Calu3 (cell line): ENCODE measurements around the gene SNAP25. TPM values are rescaled to one million over a fixed set of nuclear protein-coding genes. Genes with fewer than 3 reads are reported as not detected.

ENCODE experiments used
- BruUV-seq: library from RNA; stranded (reverse); fragments of 400-500 nt; replicated peaks from 2 replicates; lab custom pipeline; 2021; lab: Mats Ljungman, UMichigan
- CTCF ChIA-PET: fragments of 300-600 bp; sonication (Branson Sonifier 250); formaldehyde crosslinking; loops from one replicate; lab custom pipeline; 2022; ENCODE audit warnings: antibody characterized with exemption; lab: Charles Lee
- DNase-seq: peaks from one replicate; pipeline ENCODE4 v3.0.0; 2022
- H3K27ac Mint-ChIP-seq: one replicate; pipeline ENCODE4 v1.8.0; 2022; ENCODE audit warnings: mixed read lengths; ENCODE audit not compliant: unreplicated experiment
- H3K27me3 Mint-ChIP-seq: one replicate; pipeline ENCODE4 v1.8.0; 2022; ENCODE audit warnings: mixed read lengths; ENCODE audit not compliant: unreplicated experiment
- H3K36me3 Mint-ChIP-seq: one replicate; pipeline ENCODE4 v1.8.0; 2022; ENCODE audit warnings: mild to moderate bottlenecking, moderate library complexity, mixed read lengths; ENCODE audit not compliant: insufficient read depth, unreplicated experiment
- H3K4me1 Mint-ChIP-seq: one replicate; pipeline ENCODE4 v1.8.0; 2022; ENCODE audit warnings: mild to moderate bottlenecking, low read depth, mixed read lengths; ENCODE audit not compliant: unreplicated experiment
- H3K4me3 Mint-ChIP-seq: one replicate; pipeline ENCODE4 v1.8.0; 2022; ENCODE audit warnings: mild to moderate bottlenecking, low read depth, moderate library complexity, mixed read lengths; ENCODE audit not compliant: unreplicated experiment
- H3K9me3 Mint-ChIP-seq: one replicate; pipeline ENCODE4 v1.8.0; 2022; ENCODE audit warnings: low read depth, mixed read lengths; ENCODE audit not compliant: unreplicated experiment
- CTCF ChIP-seq: fragments of 200-600 bp; IDR thresholded peaks from one replicate; pipeline ENCODE4 v1.8.0; 2022; ENCODE audit warnings: antibody characterized with exemption; ENCODE audit not compliant: unreplicated experiment
- intact Hi-C: fragments of 100-400 bp; cut with micrococcal nuclease; formaldehyde crosslinking; loops from one replicate; pipeline ENCODE4 v1.10.0; 2022; ENCODE audit not compliant: unreplicated experiment
- total RNA-seq: library from RNA; stranded (reverse); gene quantifications from 2 replicates; pipeline ENCODE4 v1.2.3, GENCODE V29; 2022

The SNAP25 gene
- total RNA-seq, 1 experiment from 2014 or later, result 0.73 TPM

DNA sequence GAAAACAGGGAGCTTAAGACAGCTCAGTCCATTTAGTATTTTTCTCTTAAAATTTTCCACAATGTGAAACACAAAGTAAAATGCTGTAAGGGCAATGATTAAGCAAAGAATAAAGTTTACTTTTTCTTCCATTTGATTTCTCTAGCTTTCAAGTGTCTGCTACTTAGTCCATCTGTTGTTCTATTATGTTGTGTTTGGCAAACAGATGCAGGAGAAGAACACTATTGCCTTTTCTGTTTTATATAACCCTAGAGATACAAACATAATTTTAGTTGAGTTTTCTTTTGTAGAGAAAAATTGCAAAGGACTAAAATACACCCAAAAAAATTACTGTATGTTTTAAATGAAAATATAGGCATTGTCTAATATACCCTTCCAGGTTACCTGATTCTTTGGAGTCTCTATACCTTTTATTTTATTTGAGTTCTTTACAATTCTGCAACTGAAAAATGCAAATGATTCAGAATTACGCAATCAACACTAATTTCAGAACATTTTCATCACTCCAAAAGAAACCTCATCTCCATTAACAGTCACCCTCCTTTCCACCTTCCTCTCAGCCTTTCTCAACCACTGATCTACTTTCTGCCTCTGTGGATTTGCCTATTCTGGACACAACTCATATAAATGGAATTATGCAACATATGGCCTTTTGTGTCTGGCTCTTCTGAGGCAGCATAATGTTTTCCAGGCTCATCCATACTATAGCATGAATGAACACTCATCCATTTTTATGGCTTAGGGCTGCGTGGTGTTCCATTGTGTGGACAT lies 118.5 kb downstream of the SNAP25 start:
- no peak for DNase-seq
- Mint-ChIP-seq H3K4me1 (no peaks in the 10 kb centered on the region), H3K27me3 (no peaks in the 10 kb centered on the region), H3K36me3 (no peaks in the 10 kb centered on the region), H3K27ac (no peak overlapping the region), H3K9me3 (no peaks in the 10 kb centered on the region), H3K4me3 (no peak overlapping the region)
- BruUV-seq, result no TSS peak
- intact Hi-C loops, result no loop called here
- CTCF ChIA-PET, result no interaction called here
- TF ChIP-seq CTCF, result no peak

GRCh38 chr20:10338426-10339180 lies 120.0 kb downstream of the SNAP25 start:
- no TSS peak for BruUV-seq
- CTCF ChIA-PET, result no interaction called here
- Mint-ChIP-seq H3K4me1 (no peaks in the 10 kb centered on the region), H3K9me3 (no peaks in the 10 kb centered on the region), H3K4me3 (no peak overlapping the region), H3K36me3 (no peaks in the 10 kb centered on the region), H3K27ac (no peak overlapping the region), H3K27me3 (no peaks in the 10 kb centered on the region)
- intact Hi-C loops, result no loop called here
- no peak for TF ChIP-seq CTCF
- DNase-seq, result no peak

- intact Hi-C loops, result no loop called here
- no TSS peak for BruUV-seq
- no peaks in the 10 kb centered on the region for H3K27me3 Mint-ChIP-seq
- H3K36me3 Mint-ChIP-seq, result no peaks in the 10 kb centered on the region
- no peaks in the 10 kb centered on the region for H3K9me3 Mint-ChIP-seq
- H3K4me3 Mint-ChIP-seq, result no peak overlapping the region
- no peak overlapping the region for H3K27ac Mint-ChIP-seq
- no peak for TF ChIP-seq CTCF
- no peak for DNase-seq
- CTCF ChIA-PET, result no interaction called here
- H3K4me1 Mint-ChIP-seq, result peaks cover 2% of the 10 kb centered on the region
These were observed 121.0 kb downstream of the SNAP25 start for GRCh38 chr20:10339609-10340008.

DNA sequence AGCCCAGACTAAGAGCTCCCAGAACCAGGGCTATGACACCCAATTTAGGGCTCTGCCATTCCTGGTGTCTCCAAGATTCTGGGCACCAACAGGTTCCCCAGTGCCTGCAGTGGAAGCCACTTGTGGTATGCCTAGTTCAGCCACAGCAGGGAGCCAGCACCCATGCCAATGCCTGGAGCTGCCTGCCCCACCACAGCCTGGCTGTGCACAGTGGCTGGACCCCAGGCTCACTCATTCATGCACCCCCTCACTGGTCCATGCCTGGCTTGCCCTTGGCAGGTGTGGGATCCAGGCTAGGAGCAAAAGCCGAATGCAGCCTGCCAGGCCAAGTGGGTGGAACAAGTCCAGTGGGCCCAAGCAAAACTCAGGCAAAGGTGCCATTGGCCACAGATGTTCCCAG lies 123.5 kb downstream of the SNAP25 start:
- Mint-ChIP-seq H3K27me3 (no peaks in the 10 kb centered on the region), H3K4me3 (no peak overlapping the region), H3K4me1 (peaks cover 12% of the 10 kb centered on the region), H3K9me3 (no peaks in the 10 kb centered on the region), H3K27ac (no peak overlapping the region), H3K36me3 (no peaks in the 10 kb centered on the region)
- TF ChIP-seq CTCF, result no peak
- BruUV-seq, result no TSS peak
- DNase-seq, result no peak
- CTCF ChIA-PET, result no interaction called here
- intact Hi-C loops, result no loop called here
